GM19043 (cell line): ENCODE results near the gene UBE2G2.
A peak's percentile ranks its signal among the peaks of the same experiment; 100 is the strongest.
"Not testable (repeated sequence)": the region's sequence is repeated elsewhere in the genome, so short reads cannot be mapped to it uniquely, and the experiment has no call there.

ENCODE experiments used
- ATAC-seq: cut with Tn5 transposase; IDR thresholded peaks from one replicate; pipeline ENCODE4 v1.9.1; 2021; ENCODE audit warnings: low read depth; ENCODE audit not compliant: unreplicated experiment

Gene UBE2G2

GRCh38 chr21:44836666-44837471, 35.2 kb upstream of the UBE2G2 start:
- ATAC-seq, result no peak

- ATAC-seq, result no peak
These were observed 34.7 kb upstream of the UBE2G2 start for GRCh38 chr21:44836349-44836665.

- no peak for ATAC-seq
These were observed 34.0 kb upstream of the UBE2G2 start for GRCh38 chr21:44835647-44835973.

DNA sequence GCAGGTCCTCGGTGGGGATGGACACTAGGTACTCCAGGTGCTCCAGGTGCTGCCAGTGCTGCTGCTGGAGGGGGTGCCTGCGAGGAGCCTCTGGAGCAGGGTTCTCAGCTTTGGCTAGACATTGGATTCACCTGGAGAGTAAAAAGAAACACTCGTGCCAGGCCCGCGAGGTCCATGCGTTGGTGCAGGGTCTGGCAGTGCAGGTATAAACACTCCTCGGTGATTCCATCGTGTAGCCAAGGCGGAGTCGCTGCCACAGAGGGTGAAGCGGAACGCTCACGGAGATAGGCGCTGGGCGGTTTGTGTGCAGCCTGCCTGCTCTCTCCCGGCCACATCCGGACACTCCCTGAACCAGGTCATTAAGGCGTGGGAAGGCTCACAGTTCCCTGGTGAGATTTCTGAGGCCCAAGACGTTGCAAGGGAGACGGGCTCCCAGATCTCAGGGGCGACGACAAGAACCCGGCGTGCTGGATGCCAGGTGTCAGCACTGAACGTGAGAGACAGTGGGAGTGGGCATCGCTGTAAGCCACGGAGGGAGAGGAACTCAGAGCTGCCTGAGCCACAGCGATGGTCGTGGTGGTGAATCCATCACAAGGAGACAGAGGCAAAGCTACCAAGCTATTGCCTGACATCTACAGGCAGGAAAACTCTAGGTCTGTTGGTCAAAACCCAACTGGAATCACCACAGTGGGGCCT, 33.5 kb upstream of the UBE2G2 start:
- ATAC-seq, result no peak

DNA sequence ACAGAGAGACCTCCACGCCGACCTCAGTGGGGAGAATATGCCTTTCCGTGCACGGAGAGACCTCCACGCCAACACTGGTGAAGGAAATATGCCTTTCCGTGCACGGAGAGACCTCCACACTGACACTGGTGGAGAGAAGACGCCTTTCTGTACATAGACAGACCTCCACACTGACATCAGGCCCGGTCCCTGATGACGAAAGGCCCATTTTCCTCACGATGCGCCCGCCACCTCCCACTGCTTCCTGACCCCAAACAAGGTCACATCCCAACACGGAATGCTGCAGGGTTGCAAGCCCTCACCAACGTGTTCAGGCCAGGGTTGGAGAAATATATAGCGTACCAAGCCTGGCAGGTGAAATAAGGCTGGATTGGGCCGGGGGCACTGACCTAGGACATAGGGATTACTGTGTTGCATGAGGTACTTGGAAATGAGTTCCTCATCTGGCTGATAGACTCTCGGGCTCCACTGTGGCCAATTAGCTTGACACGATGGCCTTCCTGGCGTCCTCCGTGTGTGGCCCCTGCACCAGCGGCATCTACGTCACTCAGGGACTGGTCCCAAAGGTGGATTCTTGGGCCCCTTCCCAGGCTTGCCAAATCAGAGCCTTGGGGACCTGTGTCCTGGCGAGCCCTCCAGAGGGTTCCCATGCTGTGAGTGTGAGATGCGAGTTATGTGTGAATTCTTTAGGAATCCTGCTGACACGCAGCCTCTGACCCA, 32.8 kb upstream of the UBE2G2 start:
- no peak for ATAC-seq

- ATAC-seq, result no peak
These were observed 32.0 kb upstream of the UBE2G2 start for GRCh38 chr21:44833663-44834062.

- not testable (repeated sequence) for ATAC-seq
These were observed 31.1 kb upstream of the UBE2G2 start for GRCh38 chr21:44832516-44833255.

DNA sequence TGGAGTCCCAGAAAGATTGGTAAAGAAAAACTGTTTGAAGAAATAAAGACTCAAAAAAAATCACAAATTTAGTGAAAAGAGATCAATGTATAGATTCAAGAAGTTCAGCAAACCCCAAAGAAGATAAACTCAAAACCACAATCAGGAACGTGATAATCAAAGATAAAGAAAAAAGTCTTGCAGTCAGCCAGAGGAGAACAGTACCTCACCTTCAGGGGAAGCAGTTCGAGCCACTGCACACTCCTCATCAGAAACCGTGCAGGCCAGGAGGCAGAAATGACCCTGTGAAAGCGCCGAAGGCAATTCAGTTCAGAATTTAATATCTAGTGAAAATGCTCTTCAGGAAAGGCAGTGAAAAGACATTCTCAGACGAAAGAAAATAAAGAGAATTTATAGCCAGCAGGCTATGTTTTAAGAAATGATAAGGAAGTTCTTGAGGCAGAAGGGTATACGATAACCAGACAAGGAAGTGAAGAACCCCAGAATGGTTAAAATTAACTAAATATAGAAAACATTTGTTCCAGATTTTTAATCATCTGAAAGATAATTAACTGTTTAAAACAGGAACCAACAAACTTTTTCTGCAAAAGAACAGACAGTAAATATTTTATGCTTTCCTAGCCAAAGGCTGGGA, 29.7 kb upstream of the UBE2G2 start:
- ATAC-seq, result no peak

DNA sequence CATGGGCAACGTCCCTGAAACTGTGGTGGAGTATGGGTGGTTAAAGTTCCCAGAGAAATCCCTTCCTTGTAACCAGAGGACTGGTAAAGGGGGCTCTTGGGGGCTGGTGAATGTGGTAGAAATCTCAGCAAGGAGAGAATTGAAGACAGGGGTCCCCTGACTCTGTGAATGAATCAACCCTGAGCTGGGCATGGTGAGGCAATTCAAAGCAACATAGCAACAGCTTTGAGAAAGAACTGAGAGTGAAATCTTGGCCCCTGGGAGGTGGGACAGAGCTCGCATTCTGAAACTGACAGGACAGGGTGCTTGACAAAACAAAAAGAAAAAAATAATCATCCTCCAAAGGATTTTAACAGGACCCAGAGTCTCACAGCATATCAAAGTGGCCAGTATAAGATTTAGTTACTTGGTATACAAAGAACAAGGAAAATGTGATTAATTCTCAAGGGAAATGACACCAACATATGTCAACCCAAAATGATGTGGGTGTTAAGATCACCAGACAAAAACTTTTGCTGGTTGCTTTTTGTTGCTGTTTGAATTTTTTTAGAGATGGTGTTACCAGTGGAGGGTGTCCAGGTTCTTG, 28.0 kb upstream of the UBE2G2 start:
- ATAC-seq, result no peak

- no peak for ATAC-seq
These were observed 26.9 kb upstream of the UBE2G2 start for GRCh38 chr21:44828362-44829056.

DNA sequence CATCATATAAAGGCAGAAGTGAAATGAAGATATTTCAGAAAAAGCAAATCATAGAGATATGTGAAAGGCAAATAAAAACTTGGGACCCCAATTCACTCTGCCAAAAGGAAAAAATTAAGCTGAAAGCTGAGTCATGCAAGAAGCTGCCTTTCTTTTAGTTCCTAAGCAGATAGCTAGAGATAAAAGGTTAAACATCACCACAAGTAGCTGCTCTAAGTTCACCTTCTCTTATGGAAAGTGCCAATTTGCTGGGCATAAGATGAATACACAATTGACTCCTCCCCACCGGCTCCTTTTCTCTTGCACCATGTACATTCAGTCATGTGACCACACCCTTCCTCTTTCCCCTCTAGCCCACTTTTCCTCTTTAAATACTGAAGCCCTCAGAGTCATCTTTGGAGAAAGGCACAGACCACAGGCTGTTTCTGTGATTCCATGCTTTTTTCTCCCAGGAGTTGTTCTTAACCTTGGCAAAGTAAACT, 21.6 kb upstream of the UBE2G2 start:
- no peak for ATAC-seq

DNA sequence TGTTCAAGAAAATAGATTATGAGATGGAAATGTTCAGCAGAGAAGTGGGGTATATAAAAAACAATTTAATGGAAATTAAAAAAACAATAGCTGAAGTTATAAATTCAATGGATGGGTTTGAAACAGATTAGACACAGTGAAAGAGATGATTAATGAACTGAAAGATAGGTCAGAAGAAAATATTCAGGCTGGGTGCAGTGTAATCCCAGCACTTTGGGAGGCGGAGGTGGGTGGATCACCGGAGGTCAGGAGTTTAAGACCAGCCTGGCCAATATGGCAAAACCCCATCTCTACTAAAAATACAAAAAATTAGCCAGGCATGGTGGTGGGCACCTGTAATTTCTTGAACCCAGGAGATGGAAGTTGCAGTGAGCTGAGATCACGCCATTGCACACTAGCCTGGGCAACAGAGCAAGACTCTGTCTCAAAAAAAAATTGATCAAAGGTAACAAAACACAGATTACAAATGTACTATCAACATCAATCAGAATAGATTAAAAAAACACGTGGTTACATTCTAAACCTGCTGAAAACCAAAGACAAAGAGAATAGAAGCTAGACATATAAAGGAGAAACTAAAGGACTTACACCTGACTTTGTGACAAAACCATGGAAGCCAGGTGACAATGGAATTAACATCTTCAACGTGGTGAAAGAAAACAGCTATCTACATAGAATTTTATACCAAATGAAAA, 21.0 kb upstream of the UBE2G2 start:
- ATAC-seq, result no peak

- no peak for ATAC-seq
These were observed 19.2 kb upstream of the UBE2G2 start for GRCh38 chr21:44820851-44821250.

GRCh38 chr21:44819283-44820243, 17.9 kb upstream of the UBE2G2 start:
- ATAC-seq, result no peak

DNA sequence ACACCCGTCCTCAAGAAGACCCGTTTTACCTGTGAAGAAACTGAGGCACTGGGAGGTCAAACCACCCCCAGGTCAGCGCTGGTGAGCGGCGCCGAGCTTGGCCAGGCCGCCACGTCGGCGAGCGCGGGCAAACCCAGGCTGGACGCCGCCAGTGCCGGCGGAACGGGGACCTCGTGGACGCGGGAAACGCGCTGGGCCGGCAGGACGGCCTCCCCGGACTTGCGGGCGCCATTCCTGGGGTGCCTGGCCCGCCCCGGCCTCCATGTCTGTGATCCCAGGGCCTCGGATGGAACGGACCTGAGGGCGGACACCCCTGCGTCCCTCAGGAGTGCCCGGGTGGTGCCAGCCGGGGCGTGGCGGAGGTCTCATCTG, 17.0 kb upstream of the UBE2G2 start:
- ATAC-seq, result no peak

DNA sequence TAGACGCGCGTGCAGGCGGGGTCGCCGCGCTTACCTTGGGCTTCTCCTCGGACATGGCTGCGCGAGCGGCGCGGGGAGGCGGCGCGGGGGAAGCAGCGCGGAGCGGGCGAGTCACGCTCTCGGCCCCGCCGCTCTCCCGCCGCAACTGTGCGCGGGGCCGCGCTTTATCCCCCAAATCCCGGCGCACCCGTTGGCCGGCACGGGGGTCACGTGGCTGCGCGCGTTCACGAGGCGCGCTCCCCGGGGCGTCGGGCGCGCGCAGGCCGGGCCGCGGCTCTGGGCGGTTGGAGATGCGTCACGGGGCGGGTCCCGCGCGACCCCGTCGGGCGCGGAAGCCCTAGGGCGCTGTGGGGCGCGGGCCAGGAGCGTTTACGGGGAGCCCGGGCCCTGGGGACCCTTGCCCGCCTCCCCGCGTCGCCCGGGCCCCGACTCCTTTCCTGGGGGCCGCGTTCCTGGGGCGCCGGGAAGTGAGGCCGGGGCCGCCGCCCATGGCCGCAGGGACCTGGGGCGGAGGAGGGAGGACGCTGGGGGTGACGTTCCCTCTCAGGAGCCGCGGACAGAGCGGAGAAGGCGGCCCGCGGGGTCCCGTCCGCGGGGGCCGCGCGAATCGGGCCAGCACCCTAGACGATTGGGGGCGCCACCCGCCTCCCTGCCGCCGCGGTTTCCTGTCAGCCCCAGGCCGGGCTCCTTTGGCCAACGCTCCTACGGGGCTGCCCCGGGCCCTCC, 16.5 kb upstream of the UBE2G2 start, which contains the start of gene SUMO3:
TSS of gene SUMO3 (minus strand) at position 149 of the 726 bp plus-strand sequence. CDS start at position 55, 94 bp downstream.
- ATAC-seq, result peak; percentile 40

GRCh38 chr21:44817506-44817880, 15.9 kb upstream of the UBE2G2 start:
- peak; percentile 64 for ATAC-seq
